IMR-90 (cell line): Measurements from ENCODE around the gene DOCK7.

Source experiments
- BHLHE40 ChIP-seq: fragments of 150-350 bp; IDR thresholded peaks from 2 replicates; pipeline ENCODE4 v1.6.1; 2016; ENCODE audit warnings: mild to moderate bottlenecking, low read depth, low read length
- CEBPB ChIP-seq: IDR thresholded peaks from 2 replicates; pipeline ENCODE4 v1.6.1; 2012; ENCODE audit warnings: low read depth, low read length, improper control_type of control experiment
- CTCF ChIP-seq: conservative IDR thresholded peaks from 2 replicates; pipeline ENCODE4 v1.5.1; 2012; ENCODE audit warnings: mild to moderate bottlenecking, low read depth, low read length, improper control_type of control experiment
- ELK1 ChIP-seq: fragments of 150-350 bp; IDR thresholded peaks from 2 replicates; pipeline ENCODE4 v1.6.1; 2016; ENCODE audit warnings: low read depth, mild to moderate bottlenecking, low read length, moderate library complexity, borderline replicate concordance
- FOS ChIP-seq: fragments of 150-350 bp; IDR thresholded peaks from 2 replicates; pipeline ENCODE4 v1.6.1; 2016; ENCODE audit warnings: low read depth, low read length
- MAFK ChIP-seq: IDR thresholded peaks from 2 replicates; pipeline ENCODE4 v1.6.1; 2012; ENCODE audit warnings: low read depth, low read length, improper control_type of control experiment
- MXI1 ChIP-seq: IDR thresholded peaks from 2 replicates; pipeline ENCODE4 v1.6.1; 2012; ENCODE audit warnings: low read depth, mild to moderate bottlenecking, low read length, moderate library complexity, borderline replicate concordance
- POLR2A ChIP-seq: IDR thresholded peaks from 2 replicates; pipeline ENCODE4 v1.6.1; 2012; ENCODE audit warnings: mild to moderate bottlenecking, low read depth, low read length
- RAD21 ChIP-seq: IDR thresholded peaks from 2 replicates; pipeline ENCODE4 v1.6.1; 2012; ENCODE audit warnings: low read length, improper control_type of control experiment
- SMC3 ChIP-seq: fragments of 150-350 bp; IDR thresholded peaks from 2 replicates; pipeline ENCODE4 v1.6.1; 2016; ENCODE audit warnings: low read depth, mild to moderate bottlenecking, antibody characterized with exemption, low read length, moderate library complexity

GRCh38 chr1:62436039-62436465, 252.1 kb downstream of the DOCK7 start:
- TF ChIP-seq CTCF (no peak), RAD21 (no peak), SMC3 (no peak), MXI1 (no peak), MAFK (no peak), BHLHE40 (no peak), CEBPB (no peak), POLR2A (peak; percentile 97), FOS (no peak), ELK1 (no peak)
